ENCODE measurements around the gene QPCT.

The QPCT gene

DNA sequence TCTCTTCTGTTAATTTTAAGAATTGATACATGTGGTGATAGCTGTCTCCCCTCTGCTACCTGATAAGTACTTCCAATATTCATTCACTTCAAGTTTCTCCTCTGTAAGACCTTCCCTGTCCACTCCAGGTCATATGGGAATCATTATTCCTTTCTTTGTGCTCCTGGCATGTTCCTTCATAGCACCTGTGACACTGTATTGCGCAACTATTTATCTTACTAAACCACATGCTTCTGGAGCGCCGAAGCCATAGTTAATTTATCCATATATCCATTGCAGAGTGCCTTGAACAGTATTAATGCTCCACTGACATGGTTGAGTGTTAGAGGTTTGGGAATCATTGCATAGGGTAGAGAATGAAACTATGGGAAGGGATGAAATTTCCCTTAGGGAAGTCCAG is 11.9 kb upstream of the QPCT start:
- Mint-ChIP-seq H3K27me3 (peaks cover 0 to under 1% of the 10 kb centered on the region in 2 donors), H3K4me3 (no peak overlapping the region), H3K4me1 (ENCODE audit: low read depth in 2 of 2) (no peaks in the 10 kb centered on the region), H3K9me3 (no peaks in the 10 kb centered on the region), H3K27ac (no peak overlapping the region), H3K36me3 (ENCODE audit: insufficient read depth) (no peaks in the 10 kb centered on the region)
- ATAC-seq (replicated peaks) (no peak), DNase-seq (no peak)

GRCh38 chr2:37333256-37333655 is 11.2 kb upstream of the QPCT start:
- Mint-ChIP-seq H3K4me3 (no peak overlapping the region), H3K4me1 (ENCODE audit: low read depth in 2 of 2) (no peaks in the 10 kb centered on the region), H3K27ac (no peak overlapping the region), H3K36me3 (ENCODE audit: insufficient read depth) (no peaks in the 10 kb centered on the region), H3K9me3 (no peaks in the 10 kb centered on the region), H3K27me3 (no peaks in the 10 kb centered on the region)
- no peak for ATAC-seq (replicated peaks)
- no peak for DNase-seq

DNA sequence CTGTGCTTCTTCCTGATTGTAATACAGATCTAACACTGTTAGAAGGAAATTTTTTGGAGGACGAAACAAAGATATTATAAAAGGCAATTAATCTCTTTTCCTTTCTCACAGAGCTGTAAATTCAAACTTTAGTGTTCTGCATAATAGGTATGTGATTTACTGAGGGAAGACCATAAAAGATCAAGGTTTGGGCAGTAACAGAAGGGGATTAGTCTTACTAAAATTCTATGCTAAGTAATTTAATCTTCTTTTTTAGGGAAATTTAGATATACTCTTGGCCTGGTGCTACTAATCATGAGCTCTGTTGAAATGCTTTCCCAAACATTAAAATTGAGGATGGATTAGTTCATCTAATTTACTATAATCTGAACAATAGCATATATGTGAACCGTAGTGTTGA is 8.8 kb upstream of the QPCT start:
- ATAC-seq (replicated peaks) (no peak), DNase-seq (no peak)
- H3K9me3 Mint-ChIP-seq: no peaks in the 10 kb centered on the region
- no peak overlapping the region for H3K27ac Mint-ChIP-seq
- no peaks in the 10 kb centered on the region for H3K4me1 Mint-ChIP-seq (ENCODE audit: low read depth in 2 of 2)
- no peak overlapping the region for H3K4me3 Mint-ChIP-seq
- H3K27me3 Mint-ChIP-seq: no peaks in the 10 kb centered on the region
- no peaks in the 10 kb centered on the region for H3K36me3 Mint-ChIP-seq (ENCODE audit: insufficient read depth)

GRCh38 chr2:37337620-37338280 is 6.7 kb upstream of the QPCT start:
- Mint-ChIP-seq H3K9me3 (no peaks in the 10 kb centered on the region), H3K4me1 (ENCODE audit: low read depth in 2 of 2) (no peaks in the 10 kb centered on the region), H3K27me3 (no peaks in the 10 kb centered on the region), H3K36me3 (ENCODE audit: insufficient read depth) (no peaks in the 10 kb centered on the region), H3K27ac (no peak overlapping the region), H3K4me3 (no peak overlapping the region)
- no peak for DNase-seq
- ATAC-seq (replicated peaks): no peak

DNA sequence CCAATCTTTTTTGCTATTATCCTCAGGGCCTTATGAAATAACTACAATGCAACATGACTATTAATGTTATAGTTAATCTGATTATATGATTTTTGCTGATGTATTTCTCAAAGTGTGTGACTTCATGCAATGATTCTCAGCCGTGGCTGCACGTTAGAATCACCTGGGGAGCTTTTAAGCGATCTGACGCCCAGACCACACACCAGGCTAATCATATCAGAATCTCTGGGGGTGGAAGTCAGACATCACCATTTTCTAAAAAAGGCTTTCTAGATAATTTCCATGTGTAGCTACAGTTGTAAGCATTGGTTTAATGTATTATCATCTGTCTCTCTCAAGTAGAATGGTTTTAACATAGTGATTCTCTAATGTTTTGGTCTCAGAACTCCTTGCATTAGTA is 5.5 kb upstream of the QPCT start:
- no peak for ATAC-seq (replicated peaks)
- H3K4me3 Mint-ChIP-seq: no peak overlapping the region
- no peaks in the 10 kb centered on the region for H3K27me3 Mint-ChIP-seq
- H3K9me3 Mint-ChIP-seq: no peaks in the 10 kb centered on the region
- no peak for DNase-seq
- H3K27ac Mint-ChIP-seq: no peak overlapping the region
- no peaks in the 10 kb centered on the region for H3K36me3 Mint-ChIP-seq (ENCODE audit: insufficient read depth)
- peaks cover under 1 to 1% of the 10 kb centered on the region in 2 donors for H3K4me1 Mint-ChIP-seq (ENCODE audit: low read depth in 2 of 2)

GRCh38 chr2:37340637-37341036 is 3.8 kb upstream of the QPCT start:
- Mint-ChIP-seq H3K36me3 (ENCODE audit: insufficient read depth) (no peaks in the 10 kb centered on the region), H3K4me1 (ENCODE audit: low read depth in 2 of 2) (peaks cover 7 to 9% of the 10 kb centered on the region in 2 donors), H3K27ac (no peak overlapping the region), H3K9me3 (no peaks in the 10 kb centered on the region), H3K4me3 (no peak overlapping the region), H3K27me3 (no peaks in the 10 kb centered on the region)
- DNase-seq (no peak), ATAC-seq (replicated peaks) (no peak)

GRCh38 chr2:37342591-37343220 is 1.7 kb upstream of the QPCT start:
- H3K4me3 Mint-ChIP-seq: no peak overlapping the region
- peaks cover 7 to 9% of the 10 kb centered on the region in 2 donors for H3K4me1 Mint-ChIP-seq (ENCODE audit: low read depth in 2 of 2)
- DNase-seq (no peak), ATAC-seq (replicated peaks) (no peak)
- no peaks in the 10 kb centered on the region for H3K36me3 Mint-ChIP-seq (ENCODE audit: insufficient read depth)
- no peak overlapping the region for H3K27ac Mint-ChIP-seq
- no peaks in the 10 kb centered on the region for H3K27me3 Mint-ChIP-seq
- no peaks in the 10 kb centered on the region for H3K9me3 Mint-ChIP-seq

- ATAC-seq (replicated peaks): no peak
- H3K36me3 Mint-ChIP-seq (ENCODE audit: insufficient read depth): no peaks in the 10 kb centered on the region
- H3K9me3 Mint-ChIP-seq: no peaks in the 10 kb centered on the region
- peak overlapping the region; percentile 82 to 92 for H3K27ac Mint-ChIP-seq
- H3K4me1 Mint-ChIP-seq (ENCODE audit: low read depth in 2 of 2): peaks cover 7 to 9% of the 10 kb centered on the region in 2 donors
- no peak for DNase-seq
- no peaks in the 10 kb centered on the region for H3K27me3 Mint-ChIP-seq
- H3K4me3 Mint-ChIP-seq: peak overlapping the region; percentile 81 to 86
These were observed 644 bp upstream of the QPCT start for GRCh38 chr2:37343537-37344434.

DNA sequence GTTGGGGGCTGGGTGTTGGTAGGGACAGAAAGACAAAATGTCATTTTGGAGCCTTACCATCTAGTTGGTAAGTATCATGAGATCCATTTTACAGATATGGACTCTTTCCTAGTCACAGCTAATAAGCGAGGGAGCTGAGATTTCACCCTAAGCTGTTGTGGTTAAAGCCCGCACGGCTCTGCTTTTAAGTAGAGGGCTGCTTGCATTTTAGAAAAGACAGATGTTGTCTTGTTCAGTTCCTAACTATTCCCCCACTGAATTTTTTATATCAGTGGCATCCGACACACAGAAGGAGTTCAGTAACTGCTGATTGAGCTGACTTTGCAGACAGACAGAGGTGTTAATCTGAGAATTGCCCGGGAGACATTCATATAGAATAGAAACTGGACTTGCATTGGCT is 3.7 kb downstream of the QPCT start:
- Mint-ChIP-seq H3K4me3 (no peak overlapping the region), H3K36me3 (ENCODE audit: insufficient read depth) (no peaks in the 10 kb centered on the region), H3K27ac (no peak overlapping the region), H3K4me1 (ENCODE audit: low read depth in 2 of 2) (peaks cover 7 to 9% of the 10 kb centered on the region in 2 donors), H3K27me3 (peaks cover 0 to 10% of the 10 kb centered on the region in 2 donors), H3K9me3 (no peaks in the 10 kb centered on the region)
- DNase-seq (no peak), ATAC-seq (replicated peaks) (no peak)

GRCh38 chr2:37349231-37349860 is 4.9 kb downstream of the QPCT start:
- H3K4me3 Mint-ChIP-seq: no peak overlapping the region
- no peaks in the 10 kb centered on the region for H3K36me3 Mint-ChIP-seq (ENCODE audit: insufficient read depth)
- peaks cover 0 to 22% of the 10 kb centered on the region in 2 donors for H3K27me3 Mint-ChIP-seq
- no peaks in the 10 kb centered on the region for H3K9me3 Mint-ChIP-seq
- no peak overlapping the region for H3K27ac Mint-ChIP-seq
- ATAC-seq (replicated peaks): no peak
- peaks cover 2 to 6% of the 10 kb centered on the region in 2 donors for H3K4me1 Mint-ChIP-seq (ENCODE audit: low read depth in 2 of 2)
- no peak for DNase-seq

DNA sequence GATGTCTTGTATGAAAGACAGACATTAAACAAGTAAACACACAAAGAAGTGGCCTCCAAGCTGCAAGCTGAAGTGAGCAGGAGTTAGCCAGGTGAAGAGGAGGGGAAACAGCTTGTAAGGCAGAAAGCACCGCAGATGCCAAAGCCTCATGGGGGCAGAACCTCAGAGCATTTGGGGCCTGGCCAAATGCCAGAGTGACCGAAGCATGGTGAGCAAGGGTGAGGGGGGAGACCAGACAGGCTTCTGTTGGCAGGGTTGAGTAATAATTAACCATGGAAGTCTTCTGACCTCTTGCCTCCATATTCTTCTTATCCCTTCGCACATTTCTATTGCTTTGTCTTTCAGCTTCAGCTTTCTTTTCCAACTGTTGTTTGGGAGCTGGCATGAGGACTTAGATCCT is 5.6 kb downstream of the QPCT start:
- ATAC-seq (replicated peaks): no peak
- peaks cover 0 to 26% of the 10 kb centered on the region in 2 donors for H3K27me3 Mint-ChIP-seq
- no peak for DNase-seq
- no peak overlapping the region for H3K27ac Mint-ChIP-seq
- H3K9me3 Mint-ChIP-seq: no peaks in the 10 kb centered on the region
- H3K4me3 Mint-ChIP-seq: no peak overlapping the region
- peaks cover 0 to 3% of the 10 kb centered on the region in 2 donors for H3K4me1 Mint-ChIP-seq (ENCODE audit: low read depth in 2 of 2)
- H3K36me3 Mint-ChIP-seq (ENCODE audit: insufficient read depth): no peaks in the 10 kb centered on the region

DNA sequence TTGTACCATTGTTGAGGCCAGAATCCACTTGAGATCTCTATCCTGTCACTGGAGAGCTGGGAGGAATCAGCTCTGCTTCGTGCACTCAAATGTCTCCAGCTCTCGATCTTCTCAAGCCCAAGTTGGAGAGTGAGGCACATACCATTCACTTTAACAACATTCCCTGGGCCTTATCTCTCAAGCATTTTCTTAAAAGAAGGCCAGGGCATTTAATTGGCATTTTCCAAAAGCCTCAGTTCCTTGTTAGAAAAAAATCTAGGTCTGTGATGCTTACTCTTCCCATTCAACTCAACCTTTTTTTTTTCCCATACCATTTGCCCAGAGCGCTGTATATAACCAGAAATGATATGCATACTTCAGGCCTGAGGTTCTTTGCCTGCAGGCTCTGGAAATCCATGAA is 10.1 kb downstream of the QPCT start:
- ATAC-seq (replicated peaks): no peak
- Mint-ChIP-seq H3K36me3 (ENCODE audit: insufficient read depth) (no peaks in the 10 kb centered on the region), H3K4me1 (ENCODE audit: low read depth in 2 of 2) (no peaks in the 10 kb centered on the region), H3K9me3 (no peaks in the 10 kb centered on the region), H3K27me3 (peaks cover 21 to 47% of the 10 kb centered on the region in 2 donors), H3K4me3 (no peak overlapping the region), H3K27ac (no peak overlapping the region)
- no peak for DNase-seq

DNA sequence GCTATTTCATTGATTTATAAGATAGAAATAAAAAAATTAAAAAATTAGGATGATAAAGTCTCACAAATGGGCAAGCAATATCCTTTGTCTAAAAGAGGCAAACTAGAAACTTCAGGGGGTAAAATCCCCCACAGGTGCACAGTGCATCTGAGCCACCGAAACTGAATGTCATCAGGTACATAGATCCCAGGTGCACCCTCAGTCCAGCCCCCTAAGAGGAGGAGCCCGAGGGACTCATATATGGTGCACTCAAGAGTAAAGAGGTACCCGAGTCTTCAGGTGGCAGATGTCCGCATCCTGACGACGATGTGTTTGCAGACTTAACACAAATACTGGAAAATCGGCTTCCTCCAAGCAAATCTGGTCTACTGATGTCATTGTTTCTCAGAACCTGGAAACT is 11.3 kb downstream of the QPCT start:
- H3K27me3 Mint-ChIP-seq: peaks cover 21 to 39% of the 10 kb centered on the region in 2 donors
- no peak for ATAC-seq (replicated peaks)
- H3K4me1 Mint-ChIP-seq (ENCODE audit: low read depth in 2 of 2): no peaks in the 10 kb centered on the region
- no peaks in the 10 kb centered on the region for H3K9me3 Mint-ChIP-seq
- no peak for DNase-seq
- H3K36me3 Mint-ChIP-seq (ENCODE audit: insufficient read depth): no peaks in the 10 kb centered on the region
- H3K27ac Mint-ChIP-seq: no peak overlapping the region
- H3K4me3 Mint-ChIP-seq: no peak overlapping the region

Measured in effector memory CD8-positive, alpha-beta T cell (primary cell).